IPS-18a (cell line): Measurements from ENCODE around the gene PTPRJ.

Source experiments
- H3K27ac ChIP-seq: one replicate; pipeline ENCODE4 v1.5.1; 2013; ENCODE audit warnings: low read length
- H3K27me3 ChIP-seq: one replicate; pipeline ENCODE4 v1.6.1; 2013; ENCODE audit warnings: mild to moderate bottlenecking, low read length; ENCODE audit not compliant: control insufficient read depth, insufficient read depth
- H3K36me3 ChIP-seq: one replicate; pipeline ENCODE4 v1.6.1; 2013; ENCODE audit warnings: low read depth, low read length; ENCODE audit not compliant: control insufficient read depth
- H3K4me1 ChIP-seq: one replicate; pipeline ENCODE4 v1.6.1; 2013; ENCODE audit warnings: low read depth, low read length; ENCODE audit not compliant: control insufficient read depth
- H3K4me3 ChIP-seq: one replicate; pipeline ENCODE4 v1.5.1; 2013; ENCODE audit warnings: low read length
- H3K9ac ChIP-seq: one replicate; pipeline ENCODE4 v1.6.1; 2013; ENCODE audit warnings: mild to moderate bottlenecking, low read length, moderate library complexity
- H3K9me3 ChIP-seq: one replicate; pipeline ENCODE4 v1.6.1; 2013; ENCODE audit warnings: low read depth, low read length; ENCODE audit not compliant: control insufficient read depth

Gene PTPRJ

GRCh38 chr11:47989779-47990178, 9.4 kb downstream of the PTPRJ start:
- Histone ChIP-seq H3K27ac (no peak overlapping the region), H3K4me3 (no peak overlapping the region), H3K36me3 (no peaks in the 10 kb centered on the region), H3K9me3 (no peaks in the 10 kb centered on the region), H3K4me1 (peaks cover 8% of the 10 kb centered on the region), H3K27me3 (no peaks in the 10 kb centered on the region), H3K9ac (no peak overlapping the region)

GRCh38 chr11:47991266-47991830, 11.0 kb downstream of the PTPRJ start:
- H3K27ac ChIP-seq: peak overlapping the region; percentile 15
- H3K9ac ChIP-seq: no peak overlapping the region
- H3K36me3 ChIP-seq: no peaks in the 10 kb centered on the region
- H3K4me1 ChIP-seq: peaks cover 8% of the 10 kb centered on the region
- no peaks in the 10 kb centered on the region for H3K27me3 ChIP-seq
- no peak overlapping the region for H3K4me3 ChIP-seq
- no peaks in the 10 kb centered on the region for H3K9me3 ChIP-seq

- Histone ChIP-seq H3K27ac (no peak overlapping the region), H3K36me3 (no peaks in the 10 kb centered on the region), H3K27me3 (no peaks in the 10 kb centered on the region), H3K4me3 (no peak overlapping the region), H3K9ac (no peak overlapping the region), H3K4me1 (peaks cover 12% of the 10 kb centered on the region), H3K9me3 (no peaks in the 10 kb centered on the region)
These were observed 11.5 kb downstream of the PTPRJ start for GRCh38 chr11:47991894-47992293.

- H3K27me3 ChIP-seq: no peaks in the 10 kb centered on the region
- H3K27ac ChIP-seq: no peak overlapping the region
- H3K4me3 ChIP-seq: no peak overlapping the region
- no peaks in the 10 kb centered on the region for H3K36me3 ChIP-seq
- no peak overlapping the region for H3K9ac ChIP-seq
- H3K4me1 ChIP-seq: peaks cover 17% of the 10 kb centered on the region
- H3K9me3 ChIP-seq: no peaks in the 10 kb centered on the region
These were observed 12.8 kb downstream of the PTPRJ start for GRCh38 chr11:47992959-47993820.

- Histone ChIP-seq H3K9ac (no peak overlapping the region), H3K4me1 (peaks cover 17% of the 10 kb centered on the region), H3K27me3 (no peaks in the 10 kb centered on the region), H3K27ac (no peak overlapping the region), H3K4me3 (no peak overlapping the region), H3K36me3 (no peaks in the 10 kb centered on the region), H3K9me3 (no peaks in the 10 kb centered on the region)
These were observed 14.1 kb downstream of the PTPRJ start for GRCh38 chr11:47994417-47994816.

- no peaks in the 10 kb centered on the region for H3K9me3 ChIP-seq
- H3K27me3 ChIP-seq: no peaks in the 10 kb centered on the region
- peaks cover 17% of the 10 kb centered on the region for H3K4me1 ChIP-seq
- H3K9ac ChIP-seq: no peak overlapping the region
- no peaks in the 10 kb centered on the region for H3K36me3 ChIP-seq
- no peak overlapping the region for H3K4me3 ChIP-seq
- no peak overlapping the region for H3K27ac ChIP-seq
These were observed 15.0 kb downstream of the PTPRJ start for GRCh38 chr11:47995360-47995769.

- Histone ChIP-seq H3K9me3 (no peaks in the 10 kb centered on the region), H3K36me3 (no peaks in the 10 kb centered on the region), H3K4me3 (no peak overlapping the region), H3K4me1 (peaks cover 9% of the 10 kb centered on the region), H3K27me3 (no peaks in the 10 kb centered on the region), H3K27ac (no peak overlapping the region), H3K9ac (no peak overlapping the region)
These were observed 17.0 kb downstream of the PTPRJ start for GRCh38 chr11:47997063-47998053.

GRCh38 chr11:47998345-47998732, 18.0 kb downstream of the PTPRJ start:
- Histone ChIP-seq H3K36me3 (no peaks in the 10 kb centered on the region), H3K4me3 (no peak overlapping the region), H3K27me3 (no peaks in the 10 kb centered on the region), H3K9me3 (no peaks in the 10 kb centered on the region), H3K9ac (no peak overlapping the region), H3K4me1 (peaks cover 9% of the 10 kb centered on the region), H3K27ac (no peak overlapping the region)

GRCh38 chr11:47998733-47999359, 18.5 kb downstream of the PTPRJ start:
- Histone ChIP-seq H3K9ac (no peak overlapping the region), H3K27me3 (no peaks in the 10 kb centered on the region), H3K27ac (no peak overlapping the region), H3K4me1 (peaks cover 10% of the 10 kb centered on the region), H3K4me3 (no peak overlapping the region), H3K36me3 (no peaks in the 10 kb centered on the region), H3K9me3 (no peaks in the 10 kb centered on the region)

GRCh38 chr11:48000432-48000831, 20.1 kb downstream of the PTPRJ start:
- no peaks in the 10 kb centered on the region for H3K36me3 ChIP-seq
- no peak overlapping the region for H3K9ac ChIP-seq
- H3K4me1 ChIP-seq: peaks cover 19% of the 10 kb centered on the region
- no peaks in the 10 kb centered on the region for H3K27me3 ChIP-seq
- H3K9me3 ChIP-seq: no peaks in the 10 kb centered on the region
- H3K4me3 ChIP-seq: no peak overlapping the region
- no peak overlapping the region for H3K27ac ChIP-seq

GRCh38 chr11:48001438-48002021, 21.2 kb downstream of the PTPRJ start:
- Histone ChIP-seq H3K9me3 (no peaks in the 10 kb centered on the region), H3K9ac (no peak overlapping the region), H3K36me3 (no peaks in the 10 kb centered on the region), H3K27me3 (no peaks in the 10 kb centered on the region), H3K4me3 (no peak overlapping the region), H3K4me1 (peaks cover 26% of the 10 kb centered on the region), H3K27ac (no peak overlapping the region)
